H1 (cell line): ENCODE measurements around the gene MMP21. TPM values are rescaled to one million over a fixed set of nuclear protein-coding genes. Genes with fewer than 3 reads are reported as not detected.

Experiments
- CTCF ChIA-PET: fragments of 300-600 bp; sonication (Branson Sonifier 250); formaldehyde crosslinking; loops from one replicate; lab custom pipeline; 2021; ENCODE audit not compliant: partially characterized antibody; lab: Charles Lee
- POLR2A ChIA-PET: fragments of 300-600 bp; sonication (Branson Sonifier 250); formaldehyde crosslinking; loops from one replicate; lab custom pipeline; 2021; ENCODE audit warnings: inconsistent platforms; ENCODE audit not compliant: partially characterized antibody; lab: Charles Lee
- DNase-seq, 2 experiments: peaks; one replicate each; pipeline versions ENCODE4 v3.0.0 to v3.0.0-alpha.2; 2010 to 2022; ENCODE audit warnings: low spot score in 2 of 2, low read depth in 1 of 2, mixed read lengths in 1 of 2
- FAIRE-seq: peaks from 2 replicates; lab custom pipeline; 2011; peaks lifted over from hg19 to GRCh38; lab: Jason Lieb, UNC
- H2AFZ ChIP-seq: 2 replicates; pipeline ENCODE4 v1.8.1; 2012; ENCODE audit warnings: low read length, inconsistent platforms
- H2AK5ac ChIP-seq: 2 replicates; pipeline ENCODE4 v1.6.1; 2013; ENCODE audit warnings: low read depth, low read length
- H2BK120ac ChIP-seq: replicated peaks from 2 replicates; pipeline ENCODE3; 2013; ENCODE audit warnings: low read depth, low read length, inconsistent platforms
- H2BK12ac ChIP-seq: 2 replicates; pipeline ENCODE4 v1.6.1; 2013; ENCODE audit warnings: low read depth, low read length
- H2BK15ac ChIP-seq: 2 replicates; pipeline ENCODE4 v1.6.1; 2013; ENCODE audit warnings: low read length
- H2BK20ac ChIP-seq: 2 replicates; pipeline ENCODE4 v1.6.1; 2013; ENCODE audit warnings: low read length
- H2BK5ac ChIP-seq: 2 replicates; pipeline ENCODE4 v1.6.1; 2013; ENCODE audit warnings: low read depth, low read length
- H3K14ac ChIP-seq: 2 replicates; pipeline ENCODE4 v1.6.1; 2013; ENCODE audit warnings: inconsistent platforms; ENCODE audit not compliant: insufficient read length
- H3K18ac ChIP-seq: 2 replicates; pipeline ENCODE4 v1.6.1; 2013; ENCODE audit warnings: low read length; ENCODE audit errors: extremely low read depth
- H3K23ac ChIP-seq: 2 replicates; pipeline ENCODE4 v1.6.1; 2013; ENCODE audit warnings: inconsistent platforms; ENCODE audit not compliant: insufficient read length
- H3K23me2 ChIP-seq: 2 replicates; pipeline ENCODE4 v1.6.1; 2013; ENCODE audit warnings: low read depth, low read length
- H3K27ac ChIP-seq: 2 replicates; pipeline ENCODE4 v1.6.1; 2011; ENCODE audit warnings: low read depth, low read length, inconsistent platforms
- H3K27me3 ChIP-seq, 4 experiments: replicated peaks in 1 of 4; 1 replicate in 1 of 4; 2 replicates in 3 of 4; pipeline versions ENCODE4 v1.6.1 to v1.8.1; 2011 to 2013; ENCODE audit warnings: low read length in 3 of 4, mild to moderate bottlenecking in 3 of 4, inconsistent platforms in 2 of 4, mixed read lengths in 2 of 4, moderate library complexity in 1 of 4; ENCODE audit not compliant: control insufficient read depth in 3 of 4, insufficient read depth in 3 of 4; ENCODE audit errors: extremely low read depth in 1 of 4
- H3K36me3 ChIP-seq, 4 experiments: 2 replicates each; pipeline versions ENCODE4 v1.6.1 to v1.8.1; 2011 to 2013; ENCODE audit warnings: mild to moderate bottlenecking in 4 of 4, low read length in 3 of 4, moderate library complexity in 2 of 4, control low read depth in 1 of 4, inconsistent platforms in 1 of 4; ENCODE audit not compliant: insufficient read depth in 4 of 4, control insufficient read depth in 2 of 4
- H3K4ac ChIP-seq: replicated peaks from 2 replicates; pipeline ENCODE3; 2013; ENCODE audit warnings: low read length, low read depth, mixed read lengths, inconsistent platforms; ENCODE audit not compliant: insufficient read length
- H3K4me1 ChIP-seq, 4 experiments: replicated peaks in 1 of 4; 1 replicate in 1 of 4; 2 replicates in 3 of 4; pipeline versions ENCODE4 v1.6.1 to v1.8.1; 2011 to 2013; ENCODE audit warnings: low read length in 3 of 4, inconsistent platforms in 2 of 4, mixed read lengths in 1 of 4; ENCODE audit not compliant: insufficient read depth in 4 of 4, control insufficient read depth in 3 of 4
- H3K4me2 ChIP-seq, 2 experiments: 2 replicates each; pipeline versions ENCODE4 v1.6.1 to v1.8.1; 2011 to 2013; ENCODE audit warnings: low read depth in 2 of 2, low read length in 2 of 2, control low read depth in 1 of 2, inconsistent platforms in 1 of 2, mild to moderate bottlenecking in 1 of 2; ENCODE audit not compliant: insufficient read depth in 1 of 2
- H3K4me3 ChIP-seq, 4 experiments: fragments of 200-600, 300-600 bp in 1 of 4; sonication (generic), shearing (Covaris generic), sonication (Bioruptor Twin) in 1 of 4; 2 replicates each; pipeline versions ENCODE4 v1.5.1 to v1.8.1; 2011 to 2016; ENCODE audit warnings: low read length in 4 of 4, low read depth in 3 of 4, control low read depth in 2 of 4, inconsistent platforms in 2 of 4, mild to moderate bottlenecking in 2 of 4, mixed read lengths in 1 of 4, moderate library complexity in 1 of 4; ENCODE audit not compliant: insufficient read depth in 2 of 4; ENCODE audit errors: extremely low read depth in 1 of 4
- H3K56ac ChIP-seq: replicated peaks from 2 replicates; pipeline ENCODE3; 2013; ENCODE audit warnings: low read depth, mild to moderate bottlenecking, mixed read lengths, low read length, inconsistent platforms; ENCODE audit not compliant: insufficient read length
- H3K79me1 ChIP-seq: 2 replicates; pipeline ENCODE4 v1.6.1; 2013; ENCODE audit warnings: low read depth, low read length, control low read depth
- H3K79me2 ChIP-seq, 2 experiments: 2 replicates each; pipeline versions ENCODE4 v1.6.1 to v1.8.1; 2012 to 2013; ENCODE audit warnings: low read length in 2 of 2, mild to moderate bottlenecking in 2 of 2, inconsistent platforms in 1 of 2; ENCODE audit not compliant: insufficient read depth in 2 of 2, control insufficient read depth in 1 of 2
- H3K9ac ChIP-seq, 4 experiments: replicated peaks in 1 of 4; 1 replicate in 1 of 4; 2 replicates in 3 of 4; pipeline versions ENCODE4 v1.6.1 to v1.8.1; 2011 to 2013; ENCODE audit warnings: low read depth in 3 of 4, low read length in 3 of 4, control low read depth in 2 of 4, mild to moderate bottlenecking in 2 of 4, moderate library complexity in 2 of 4, inconsistent platforms in 1 of 4; ENCODE audit errors: extremely low read depth in 1 of 4
- H3K9me3 ChIP-seq, 2 experiments: 2 replicates each; pipeline versions ENCODE4 v1.6.1 to v1.8.1; 2012 to 2013; ENCODE audit warnings: mild to moderate bottlenecking in 2 of 2, moderate library complexity in 2 of 2, control low read depth in 1 of 2, inconsistent platforms in 1 of 2, low read depth in 1 of 2, low read length in 1 of 2, mixed read lengths in 1 of 2; ENCODE audit not compliant: insufficient read depth in 2 of 2
- H4K20me1 ChIP-seq, 2 experiments: replicated peaks in 1 of 2; 2 replicates each; pipeline versions ENCODE3 to v1.8.1; 2011 to 2013; ENCODE audit warnings: inconsistent platforms in 2 of 2, low read length in 2 of 2, mild to moderate bottlenecking in 1 of 2; ENCODE audit not compliant: insufficient read depth in 2 of 2, control insufficient read depth in 1 of 2
- H4K5ac ChIP-seq: 2 replicates; pipeline ENCODE4 v1.6.1; 2013; ENCODE audit warnings: low read length, low read depth, mixed read lengths, inconsistent platforms; ENCODE audit not compliant: insufficient read length
- H4K8ac ChIP-seq: 2 replicates; pipeline ENCODE4 v1.8.0; 2013; ENCODE audit warnings: mild to moderate bottlenecking, moderate library complexity, low read length, inconsistent platforms; ENCODE audit not compliant: insufficient read depth; ENCODE audit errors: extremely low read depth
- H4K91ac ChIP-seq: replicated peaks from 2 replicates; pipeline ENCODE3; 2013; ENCODE audit warnings: low read length, mixed read lengths, inconsistent platforms; ENCODE audit not compliant: insufficient read length
- EZH2 ChIP-seq: fragments of 200-600 bp; sonication (generic); IDR thresholded peaks from 2 replicates; pipeline ENCODE4 v1.7.1; 2012; ENCODE audit warnings: low read depth, mild to moderate bottlenecking, moderate library complexity, low read length, inconsistent platforms; ENCODE audit not compliant: severe bottlenecking
- GABPA ChIP-seq: IDR thresholded peaks from 2 replicates; pipeline ENCODE4 v1.6.1; 2011; ENCODE audit warnings: mild to moderate bottlenecking, low read length, moderate library complexity, borderline replicate concordance; ENCODE audit not compliant: insufficient read depth
- GTF2F1 ChIP-seq: IDR thresholded peaks from 2 replicates; pipeline ENCODE4 v1.6.1; 2012; ENCODE audit warnings: low read depth, low read length, improper control_type of control experiment, borderline replicate concordance
- HDAC2 ChIP-seq, 2 experiments: fragments of 300-600 bp in 1 of 2; sonication (generic) in 1 of 2; IDR thresholded peaks; 2 replicates each; pipeline ENCODE4 v1.6.1; 2011 to 2012; ENCODE audit warnings: low read depth in 2 of 2, low read length in 2 of 2, mild to moderate bottlenecking in 2 of 2, moderate library complexity in 2 of 2, borderline replicate concordance in 1 of 2, inconsistent platforms in 1 of 2
- RAD21 ChIP-seq, 2 experiments: IDR thresholded peaks in 1 of 2; conservative IDR thresholded peaks in 1 of 2; 2 replicates each; pipeline ENCODE4 v1.6.1; 2011; ENCODE audit warnings: low read depth in 2 of 2, low read length in 2 of 2, improper control_type of control experiment in 1 of 2, inconsistent platforms in 1 of 2, mild to moderate bottlenecking in 1 of 2, moderate library complexity in 1 of 2
- RNF2 ChIP-seq: fragments of 200-900, 300-1000 bp; sonication (generic); IDR thresholded peaks from 2 replicates; pipeline ENCODE4 v1.7.1; 2016; ENCODE audit warnings: borderline replicate concordance, low read depth, mild to moderate bottlenecking, antibody characterized with exemption, low read length; ENCODE audit not compliant: poor library complexity, severe bottlenecking; ENCODE audit errors: missing control alignments
- RXRA ChIP-seq: IDR thresholded peaks from 2 replicates; pipeline ENCODE4 v1.6.1; 2011; ENCODE audit warnings: low read depth, mild to moderate bottlenecking, low read length, moderate library complexity; ENCODE audit not compliant: insufficient read depth
- SIX5 ChIP-seq: IDR thresholded peaks from 2 replicates; pipeline ENCODE4 v1.6.1; 2011; ENCODE audit warnings: mild to moderate bottlenecking, low read depth, low read length
- TAF7 ChIP-seq: optimal IDR thresholded peaks from 2 replicates; pipeline ENCODE3; 2011; ENCODE audit warnings: low read depth, mild to moderate bottlenecking, inconsistent platforms, low read length, moderate library complexity, borderline replicate concordance
- ZNF274 ChIP-seq: IDR thresholded peaks from 2 replicates; pipeline ENCODE4 v1.7.0; 2012; ENCODE audit warnings: low read length, borderline replicate concordance; ENCODE audit errors: extremely low read depth
- WGBS, 2 experiments: shearing (Covaris generic) in 1 of 2; methylation state at CpG; one replicate each; pipeline versions ENCODE4 v1.1.6 to v1.1.7; 2013 to 2015; ENCODE audit warnings: low lambda C conversion rate in 2 of 2, mixed read lengths in 2 of 2, inconsistent platforms in 1 of 2, low coverage in 1 of 2, missing lambda C conversion rate in 1 of 2; ENCODE audit not compliant: insufficient replicate concordance in 2 of 2, insufficient coverage in 1 of 2, insufficient read length in 1 of 2; ENCODE audit errors: extremely low coverage in 1 of 2, missing lambda C conversion rate in 1 of 2; 5-methylcytosine and 5-hydroxymethylcytosine counted together
- polyA plus RNA-seq, 7 experiments: library from polyadenylated mRNA; depleted of rRNA in 3 of 7; stranded (reverse) in 5 of 7; unstranded in 2 of 7; fragments of >200 nt in 5 of 7; fragments of 200-250 nt in 2 of 7; gene quantifications; 1 replicate in 5 of 7; 2 replicates in 1 of 7; 4 replicates in 1 of 7; pipeline versions ENCODE4 v1.2.1 to v1.2.3, GENCODE V29; 2011 to 2013; ENCODE audit warnings: missing spikeins in 2 of 7, mixed read lengths in 2 of 7
- total RNA-seq: library from RNA; stranded (reverse); fragmentation: NEBNext Ultra II Directional; extraction: Animal tissue kit (Norgen Biotek cat#: 25700); gene quantifications from 2 replicates; pipeline ENCODE4 v1.2.1, GENCODE V29; 2021

The MMP21 gene
- total and polyA plus RNA-seq, 2 of the 8 experiments (the other 6 are each of a cell fraction or from before 2014, with no cell fraction given) = not detected

GRCh38 chr10:125772112-125772863 is 3.3 kb downstream of the MMP21 start:
- no peak overlapping the region for H3K4me2 ChIP-seq
- H3K14ac ChIP-seq = no peak overlapping the region
- no peak for DNase-seq
- 89% methylated on average over 28 of the region's 28 CpGs; no CpG with 5 or more reads in 1 of the 2 experiments for WGBS, 2 experiments
- no peak overlapping the region for H3K18ac ChIP-seq
- H2BK20ac ChIP-seq = no peak overlapping the region
- no peaks in the 10 kb centered on the region for H3K36me3 ChIP-seq
- H2AFZ ChIP-seq = no peak overlapping the region
- no peak overlapping the region for H3K27ac ChIP-seq
- no peaks in the 10 kb centered on the region for H3K79me2 ChIP-seq
- FAIRE-seq = no peak
- no peak overlapping the region for H4K91ac ChIP-seq
- H2BK5ac ChIP-seq = no peak overlapping the region
- H2BK15ac ChIP-seq = no peak overlapping the region
- POLR2A ChIA-PET = interaction anchor here (0.8 to 2.0 kb wide), 2 partner anchors 9 to 12 kb away, joined by 3 to 5 read pairs; no protein-coding TSS in a partner anchor
- H3K9ac ChIP-seq = no peak overlapping the region
- no peak overlapping the region for H3K4ac ChIP-seq
- no peaks in the 10 kb centered on the region for H3K79me1 ChIP-seq
- no peak overlapping the region for H3K23ac ChIP-seq
- no peak overlapping the region for H4K5ac ChIP-seq
- no peaks in the 10 kb centered on the region for H3K9me3 ChIP-seq
- no peak overlapping the region for H4K8ac ChIP-seq
- no peak overlapping the region for H3K56ac ChIP-seq
- H2BK12ac ChIP-seq = no peak overlapping the region
- no peaks in the 10 kb centered on the region for H3K4me1 ChIP-seq
- H2AK5ac ChIP-seq = no peak overlapping the region
- H2BK120ac ChIP-seq = no peak overlapping the region
- CTCF ChIA-PET = interaction anchor here (0.8 to 1.7 kb wide), 4 partner anchors 9 to 50 kb away, joined by 3 to 4 read pairs (median 4); partner anchors contain the start of gene UROS
- H4K20me1 ChIP-seq = peaks cover 0 to 2% of the 10 kb centered on the region in 2 experiments
- no peaks in the 10 kb centered on the region for H3K23me2 ChIP-seq
- H3K27me3 ChIP-seq = no peaks in the 10 kb centered on the region
- no peak overlapping the region for H3K4me3 ChIP-seq
- TF ChIP-seq GABPA (no peak), RAD21 (IDR thresholded peaks at IDR 0.05 in 1 of 2, conservative IDR thresholded peaks at IDR 0.05 in 1 of 2; ENCODE audit: low read depth in 2 of 2, low read length in 2 of 2) (no peak; a peak in 1 of 4 replicates), ZNF274 (no peak), EZH2 (no peak), TAF7 (no peak), HDAC2 (IDR thresholded peaks at IDR 0.05; ENCODE audit: borderline replicate concordance in 1 of 2, low read depth in 2 of 2, low read length in 2 of 2) (no peak), RXRA (no peak), GTF2F1 (no peak), RNF2 (no peak), SIX5 (no peak)
